NCI-H1417 (cell line): ENCODE results near the gene DOK6.
A peak's percentile ranks its signal among the peaks of the same experiment; 100 is the strongest.
"Not testable (repeated sequence)": the region's sequence is repeated elsewhere in the genome, so short reads cannot be mapped to it uniquely, and the experiment has no call there.

Source experiments
- DNase-seq, 3 experiments: peaks; one replicate each; lab custom pipeline; 2025; lab: John Stamatoyannopoulos, UW

DOK6 gene

GRCh38 chr18:69400253-69400975, at the start of gene DOK6:
DOK6 (plus strand) TSS chr18:69400888.
- DNase-seq: peak; percentile 82 to 98 (median 95)

- DNase-seq: no peak
Measured at GRCh38 chr18:69353023-69353422, 47.7 kb upstream of the DOK6 start.

GRCh38 chr18:69357590-69357989, 43.1 kb upstream of the DOK6 start:
- no peak for DNase-seq

- DNase-seq: no peak
Measured at GRCh38 chr18:69358212-69358895, 42.3 kb upstream of the DOK6 start.

GRCh38 chr18:69359768-69360167, 40.9 kb upstream of the DOK6 start:
- DNase-seq: not testable (repeated sequence)

GRCh38 chr18:69364930-69365329, 35.8 kb upstream of the DOK6 start:
- DNase-seq: peak in 1 of 3 experiments; percentile 41

- DNase-seq: no peak
Measured at GRCh38 chr18:69365658-69366057, 35.0 kb upstream of the DOK6 start.

GRCh38 chr18:69367104-69367503, 33.6 kb upstream of the DOK6 start:
- no peak for DNase-seq

GRCh38 chr18:69371729-69372128, 29.0 kb upstream of the DOK6 start:
- no peak for DNase-seq

GRCh38 chr18:69380324-69380723, 20.4 kb upstream of the DOK6 start:
- DNase-seq: no peak

- DNase-seq: no peak
Measured at GRCh38 chr18:69383186-69383585, 17.5 kb upstream of the DOK6 start.

- peak; percentile 29 to 74 (median 36) for DNase-seq
Measured at GRCh38 chr18:69387186-69387585, 13.5 kb upstream of the DOK6 start.

- peak in 1 of 3 experiments; percentile 31 for DNase-seq
Measured at GRCh38 chr18:69388222-69388621, 12.5 kb upstream of the DOK6 start.

GRCh38 chr18:69397096-69397495, 3.6 kb upstream of the DOK6 start:
- DNase-seq: no peak

GRCh38 chr18:69399253-69399652, 1.4 kb upstream of the DOK6 start:
- no peak for DNase-seq

- peak in 2 of 3 experiments; percentile 89 to 94 for DNase-seq
Measured at GRCh38 chr18:69400976-69401225, 213 bp downstream of the DOK6 start.

- peak; percentile 32 to 87 (median 87) for DNase-seq
Measured at GRCh38 chr18:69401226-69401971, 711 bp downstream of the DOK6 start.

- DNase-seq: peak in 1 of 3 experiments; percentile 38
Measured at GRCh38 chr18:69401972-69402532, 1.4 kb downstream of the DOK6 start.

- DNase-seq: peak in 1 of 3 experiments; percentile 36
Measured at GRCh38 chr18:69402533-69402989, 1.9 kb downstream of the DOK6 start.

- peak in 1 of 3 experiments; percentile 61 for DNase-seq
Measured at GRCh38 chr18:69408522-69408921, 7.8 kb downstream of the DOK6 start.

GRCh38 chr18:69411199-69411598, 10.5 kb downstream of the DOK6 start:
- no peak for DNase-seq

- no peak for DNase-seq
Measured at GRCh38 chr18:69414184-69414583, 13.5 kb downstream of the DOK6 start.
